NCI-H2227 (cell line): ENCODE data around the gene CCL19.

Source experiments
- DNase-seq: peaks from one replicate; lab custom pipeline; 2025; ENCODE audit not compliant: unreplicated experiment; lab: John Stamatoyannopoulos, UW

The CCL19 gene

GRCh38 chr9:34642679-34643078 lies 48.4 kb downstream of the CCL19 start:
- no peak for DNase-seq
